Adrenal gland (tissue), 12 donors: ENCODE measurements around the gene AKAP7. TPM values are rescaled to one million over a fixed set of nuclear protein-coding genes. Genes with fewer than 3 reads are reported as not detected.

ENCODE experiments used
- DNase-seq, 7 donors: peaks; one replicate each; pipeline ENCODE4 v3.0.0-alpha.2; 2019 to 2020
- H3K27ac ChIP-seq, 5 donors: fragments of 200-600 bp; sonication (generic) in 4 of 5; 1 replicate in 3 of 5; 2 replicates in 2 of 5; pipeline versions ENCODE4 v1.5.1 to v1.8.0; 2016 to 2020; ENCODE audit warnings: mild to moderate bottlenecking in 1 of 5
- H3K27me3 ChIP-seq: fragments of 200-600 bp; 2 replicates; pipeline ENCODE4 v1.8.0; 2021
- H3K36me3 ChIP-seq, 2 donors: fragments of 200-600 bp; replicated peaks in 1 of 2; 1 replicate in 1 of 2; 2 replicates in 1 of 2; pipeline versions ENCODE4 v1.5.1 to v1.8.0; 2018 to 2022
- H3K4me1 ChIP-seq, 2 donors: fragments of 200-600 bp; replicated peaks in 1 of 2; 1 replicate in 1 of 2; 2 replicates in 1 of 2; pipeline versions ENCODE4 v1.5.1 to v1.8.0; 2018 to 2021
- H3K4me3 ChIP-seq, 4 donors: fragments of 200-600 bp; sonication (generic) in 3 of 4; one replicate each; pipeline ENCODE4 v1.5.1; 2016 to 2018
- H3K9me3 ChIP-seq, 3 donors: fragments of 200-600 bp; sonication (generic) in 1 of 3; replicated peaks in 1 of 3; 1 replicate in 2 of 3; 2 replicates in 1 of 3; pipeline versions ENCODE4 v1.5.1 to v1.8.0; 2016 to 2021
- CTCF ChIP-seq, 6 experiments: fragments of 450-650 bp in 4 of 6; fragments of 200-600 bp in 2 of 6; sonication (generic) in 1 of 6; IDR thresholded peaks; 1 replicate in 5 of 6; 2 replicates in 1 of 6; pipeline versions ENCODE4 v1.5.1 to v1.8.0; 2016 to 2021; ENCODE audit warnings: antibody characterized with exemption in 6 of 6, mild to moderate bottlenecking in 2 of 6, moderate library complexity in 1 of 6
- POLR2A ChIP-seq, 2 donors: fragments of 450-650 bp; IDR thresholded peaks; one replicate each; pipeline ENCODE4 v1.6.1; 2017; ENCODE audit warnings: antibody characterized with exemption in 2 of 2, mild to moderate bottlenecking in 2 of 2, moderate library complexity in 1 of 2
- WGBS, 4 donors: extraction: QIAGEN DNeasy Blood & Tissue Kit in 2 of 4; methylation state at CpG; one replicate each; pipeline versions ENCODE4 v1.1.5 to v1.1.7; 2013 to 2017; 5-methylcytosine and 5-hydroxymethylcytosine counted together
- intact Hi-C, 2 donors: fragments of 100-400 bp; cut with DNase I; formaldehyde crosslinking; loops; one replicate each; pipeline versions ENCODE4 v1.14.1 to v1.15.0; 2022 to 2023
- polyA plus RNA-seq, 3 donors: library from polyadenylated mRNA; stranded (reverse); fragments of 200-250 nt in 2 of 3; fragments of 350-450 nt in 1 of 3; fragmentation: Illumina TruSeq in 1 of 3; extraction: RNeasy Lipid Tissue Mini Kit (QIAGEN cat#74804) in 1 of 3; gene quantifications; one replicate each; pipeline ENCODE4 v1.2.3, GENCODE V29; 2013 to 2014
- total RNA-seq, 9 donors: library from RNA; depleted of rRNA in 4 of 9; stranded (reverse); fragments of >200 nt in 4 of 9; fragments of 120-200 nt in 1 of 9; fragmentation: NEBNext Ultra II Directional in 1 of 9; extraction: Animal tissue kit (Norgen Biotek cat#: 25700) in 1 of 9; gene quantifications; one replicate each; pipeline versions ENCODE4 v1.1.0 to v1.2.4, GENCODE V29; 2013 to 2023
- donor health status: healthy with polysubstance abuse.
- donor health status: Bipolar disorder and iron deficiency.
- donor health status: DM: yes; HTN: yes; CAD: no.
- donor health status: DM: no; HTN: no; CAD: no.
- donor health status: DM: no; HTN: no; CAD: no.
- donor health status: DM: yes; HTN: yes; CAD: no.

The AKAP7 gene
- total and polyA plus RNA-seq, 12 donors: 36.2 to 165 (median 62.2) TPM

- Histone ChIP-seq H3K27ac (no peak overlapping the region), H3K36me3 (peaks cover 0 to 5% of the 10 kb centered on the region in 2 donors), H3K9me3 (no peaks in the 10 kb centered on the region), H3K4me1 (peaks cover 0 to 21% of the 10 kb centered on the region in 2 donors), H3K27me3 (no peaks in the 10 kb centered on the region), H3K4me3 (no peak overlapping the region)
- intact Hi-C loops: no loop called here
- no peak for DNase-seq
- WGBS, 4 donors: 79 to 90% (median 87%) methylated on average over 1 of the region's 1 CpG
- no peak for TF ChIP-seq POLR2A (IDR thresholded peaks at IDR 0.05)
- TF ChIP-seq CTCF (IDR thresholded peaks at IDR 0.05): no peak
Observed at GRCh38 chr6:131173680-131174079, 38.4 kb downstream of the AKAP7 start.

GRCh38 chr6:131175564-131175963, 40.3 kb downstream of the AKAP7 start:
- DNase-seq: no peak
- no peaks in the 10 kb centered on the region for H3K36me3 ChIP-seq
- WGBS, 4 donors: 63 to 84% (median 81%) methylated on average over 2 of the region's 2 CpGs
- H3K27ac ChIP-seq: no peak overlapping the region
- peaks cover 0 to 21% of the 10 kb centered on the region in 2 donors for H3K4me1 ChIP-seq
- H3K27me3 ChIP-seq: no peaks in the 10 kb centered on the region
- TF ChIP-seq CTCF (IDR thresholded peaks at IDR 0.05) (no peak), POLR2A (IDR thresholded peaks at IDR 0.05) (no peak)
- intact Hi-C loops: no loop called here
- no peaks in the 10 kb centered on the region for H3K9me3 ChIP-seq
- H3K4me3 ChIP-seq: no peak overlapping the region

- no peak for TF ChIP-seq POLR2A (IDR thresholded peaks at IDR 0.05)
- no peak for TF ChIP-seq CTCF (IDR thresholded peaks at IDR 0.05)
- Histone ChIP-seq H3K9me3 (no peaks in the 10 kb centered on the region), H3K27ac (no peak overlapping the region), H3K4me3 (no peak overlapping the region), H3K36me3 (no peaks in the 10 kb centered on the region), H3K27me3 (no peaks in the 10 kb centered on the region), H3K4me1 (peaks cover 0 to 16% of the 10 kb centered on the region in 2 donors)
- DNase-seq: no peak
- 93 to 96% (median 94%) methylated on average over 6 of the region's 6 CpGs for WGBS, 4 donors
- intact Hi-C loops: no loop called here
Observed at GRCh38 chr6:131177996-131178395, 42.7 kb downstream of the AKAP7 start.

GRCh38 chr6:131182991-131183425, 47.7 kb downstream of the AKAP7 start:
- peak in 2 of 7 donors; percentile 32 to 59 for DNase-seq
- intact Hi-C loops: loop anchor here in 1 of 2 donors (10.0 kb wide), 1 partner anchor 352 kb away; no protein-coding TSS in a partner anchor
- H3K4me3 ChIP-seq: no peak overlapping the region
- WGBS, 4 donors: 26 to 35% (median 27%) methylated on average over 5 of the region's 5 CpGs
- H3K27me3 ChIP-seq: no peaks in the 10 kb centered on the region
- peaks cover 0 to 8% of the 10 kb centered on the region in 2 donors for H3K36me3 ChIP-seq
- peaks cover 0 to 19% of the 10 kb centered on the region in 2 donors for H3K4me1 ChIP-seq
- TF ChIP-seq POLR2A (IDR thresholded peaks at IDR 0.05) (no peak), CTCF (IDR thresholded peaks at IDR 0.05) (peak; percentile 30 to 71 (median 56))
- H3K27ac ChIP-seq: peak overlapping the region in 1 of 5 donors; percentile 2
- H3K9me3 ChIP-seq: no peaks in the 10 kb centered on the region
